Kidney tubule cell (primary cell): ENCODE data around the gene SLC25A13.
A peak's percentile ranks its signal among the peaks of the same experiment; 100 is the strongest.
"Not testable (repeated sequence)": the region's sequence is repeated elsewhere in the genome, so short reads cannot be mapped to it uniquely, and the experiment has no call there.

Source experiments
- DNase-seq: peaks from one replicate; pipeline ENCODE4 v3.0.0-alpha.2; 2018; ENCODE audit warnings: low spot score

Gene SLC25A13

DNA sequence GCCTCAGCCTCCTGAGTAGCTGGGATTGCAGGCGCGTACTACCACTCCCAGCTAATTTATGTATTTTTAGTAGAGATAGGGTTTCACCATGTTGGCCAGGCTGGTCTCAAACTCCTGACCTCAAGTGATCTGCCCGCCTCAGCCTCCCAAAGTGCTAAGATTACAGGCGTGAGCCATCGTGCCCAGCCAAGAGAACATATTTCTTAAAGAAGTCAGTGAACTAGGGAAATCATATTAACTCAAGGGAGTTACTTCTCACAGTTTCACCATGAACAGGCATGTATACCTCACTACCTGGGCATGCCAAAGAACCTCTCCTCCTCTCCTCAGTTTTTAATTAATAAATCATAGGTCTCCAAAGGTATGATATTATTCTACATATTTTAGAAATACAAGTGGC, 24.5 kb downstream of the SLC25A13 start:
- DNase-seq, result not testable (repeated sequence)

DNA sequence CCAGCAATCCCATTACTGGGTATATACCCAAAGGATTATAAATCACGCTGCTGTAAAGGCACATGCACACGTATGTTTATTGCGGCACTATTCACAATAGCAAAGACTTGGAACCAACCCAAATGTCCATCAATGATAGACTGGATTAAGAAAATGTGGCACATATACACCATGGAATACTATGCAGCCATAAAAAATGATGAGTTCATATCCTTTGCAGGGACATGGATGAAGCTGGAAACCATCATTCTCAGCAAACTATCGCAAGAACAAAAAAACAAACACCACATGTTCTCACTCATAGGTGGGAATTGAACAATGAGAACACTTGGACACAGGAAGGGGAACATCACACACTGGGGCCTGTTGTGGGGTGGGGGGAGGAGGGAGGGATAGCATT, 28.0 kb downstream of the SLC25A13 start:
- DNase-seq, result not testable (repeated sequence)

GRCh38 chr7:96287559-96287958, 34.3 kb downstream of the SLC25A13 start:
- DNase-seq, result no peak

DNA sequence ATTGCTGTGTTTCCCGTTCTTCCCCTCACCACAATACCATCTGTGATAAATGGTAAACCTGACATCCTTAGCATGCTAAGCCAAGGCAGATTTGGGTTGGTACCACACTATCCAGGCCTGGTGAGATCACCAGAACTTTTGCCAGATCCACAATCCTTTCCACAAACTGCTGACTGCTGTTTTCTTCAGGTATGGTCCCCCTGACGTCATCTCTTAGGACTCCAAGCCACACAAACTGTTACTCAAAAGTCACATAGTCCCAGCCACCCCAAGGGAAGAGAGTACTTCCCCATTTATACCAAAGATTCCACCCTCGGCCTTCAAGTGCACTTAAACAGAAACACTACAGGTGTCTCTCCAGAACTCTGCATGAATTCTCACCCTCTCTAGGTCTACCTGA, 34.8 kb downstream of the SLC25A13 start:
- DNase-seq, result no peak

DNA sequence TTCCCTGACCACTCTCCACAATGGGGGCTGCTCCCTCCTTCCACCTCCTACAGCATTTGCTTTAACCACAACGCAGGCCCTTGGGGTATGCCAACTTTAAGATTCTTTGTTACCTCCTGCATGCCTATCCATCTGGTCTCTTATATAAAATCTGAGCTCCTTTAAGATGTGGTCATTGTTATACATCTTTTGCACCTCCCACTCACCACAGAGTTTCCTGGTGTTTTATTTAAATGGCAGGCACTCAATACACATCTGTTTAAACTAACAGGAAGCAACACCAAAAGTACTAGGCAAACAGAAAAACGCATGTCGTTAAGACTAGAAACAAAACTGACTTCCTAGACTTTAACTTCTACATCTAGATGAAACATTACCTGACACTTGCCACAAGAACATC, 36.3 kb downstream of the SLC25A13 start:
- DNase-seq, result no peak

DNA sequence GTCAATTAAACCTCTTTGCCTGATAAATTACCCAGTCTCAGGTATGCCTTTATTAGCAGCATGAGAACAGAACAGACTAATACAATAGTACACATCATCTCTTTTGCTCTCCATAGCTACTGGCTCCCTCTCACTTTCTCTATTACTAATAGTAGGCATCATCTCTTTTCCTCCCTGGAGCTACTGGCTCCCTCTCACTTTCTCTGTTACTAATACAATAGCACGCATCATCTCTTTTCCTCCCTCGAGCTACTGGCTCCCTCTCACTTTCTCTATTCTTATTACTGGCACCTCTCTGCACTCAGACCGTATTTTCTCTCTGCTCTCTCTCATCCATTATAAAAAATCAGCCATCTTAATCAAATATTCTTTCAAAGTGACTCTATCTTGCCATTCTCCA, 37.1 kb downstream of the SLC25A13 start:
- DNase-seq, result peak; percentile 47

GRCh38 chr7:96284240-96284639, 37.7 kb downstream of the SLC25A13 start:
- no peak for DNase-seq

DNA sequence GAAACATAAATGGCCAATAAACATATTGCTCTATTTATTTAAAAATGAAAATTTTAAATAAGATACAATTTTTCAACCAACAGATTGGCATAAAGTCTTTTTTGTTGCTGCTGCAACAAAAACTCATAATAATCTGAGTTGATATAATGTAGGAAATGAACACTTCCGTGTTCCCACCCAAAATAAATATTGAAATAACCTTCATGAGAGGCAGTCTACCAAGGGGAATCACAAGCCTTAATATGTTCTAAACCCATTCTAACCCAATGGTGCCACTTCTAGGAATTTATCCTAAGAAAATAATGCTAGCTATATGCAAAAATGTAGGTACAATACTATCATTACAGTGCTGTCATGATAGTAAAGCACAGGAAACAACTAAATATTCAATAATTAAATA, 39.1 kb downstream of the SLC25A13 start:
- no peak for DNase-seq

GRCh38 chr7:96277921-96278320, 44.0 kb downstream of the SLC25A13 start:
- no peak for DNase-seq

GRCh38 chr7:96276019-96276418, 45.9 kb downstream of the SLC25A13 start:
- no peak for DNase-seq

GRCh38 chr7:96273716-96274115, 48.2 kb downstream of the SLC25A13 start:
- DNase-seq, result no peak

DNA sequence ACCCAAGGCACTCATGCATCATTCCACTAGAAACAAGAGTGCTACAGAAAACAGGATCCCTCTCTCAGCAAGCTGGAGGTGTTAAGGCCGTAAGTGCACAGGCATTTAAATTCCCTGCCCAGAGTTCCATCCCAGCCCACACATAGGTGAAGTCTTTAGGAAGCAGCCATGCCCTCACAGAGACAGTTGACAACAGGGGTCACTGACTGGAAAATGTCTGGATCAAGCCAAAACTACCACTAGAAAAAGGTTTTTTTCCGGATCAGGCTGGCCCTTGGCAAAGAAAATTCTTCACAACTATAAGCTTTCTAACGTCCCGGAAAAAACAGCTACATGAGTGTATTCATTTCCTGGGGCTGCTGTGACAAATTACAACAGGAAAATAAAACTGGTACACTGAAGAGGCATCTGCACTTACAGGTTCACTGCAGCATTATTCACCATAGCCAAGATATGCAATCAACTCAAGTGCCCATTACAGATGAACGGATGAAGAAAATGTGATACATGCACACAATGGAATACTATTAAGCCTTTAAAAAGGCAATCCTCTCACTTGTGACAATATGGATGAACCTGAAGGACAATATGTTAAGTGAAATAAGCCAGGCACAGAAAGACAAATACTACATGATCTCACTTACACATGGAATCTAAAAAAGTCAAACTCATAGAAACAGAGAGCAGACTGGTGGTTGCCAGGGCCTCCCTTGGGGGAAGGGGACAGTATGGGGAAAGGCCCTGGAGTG, 52.5 kb downstream of the SLC25A13 start:
- no peak for DNase-seq

GRCh38 chr7:96266580-96266979, 55.3 kb downstream of the SLC25A13 start:
- peak; percentile 35 for DNase-seq

- no peak for DNase-seq
These were observed 55.9 kb downstream of the SLC25A13 start for GRCh38 chr7:96266015-96266414.

GRCh38 chr7:96253964-96254363, 67.9 kb downstream of the SLC25A13 start:
- no peak for DNase-seq

- DNase-seq, result no peak
These were observed 68.5 kb downstream of the SLC25A13 start for GRCh38 chr7:96253441-96253840.

DNA sequence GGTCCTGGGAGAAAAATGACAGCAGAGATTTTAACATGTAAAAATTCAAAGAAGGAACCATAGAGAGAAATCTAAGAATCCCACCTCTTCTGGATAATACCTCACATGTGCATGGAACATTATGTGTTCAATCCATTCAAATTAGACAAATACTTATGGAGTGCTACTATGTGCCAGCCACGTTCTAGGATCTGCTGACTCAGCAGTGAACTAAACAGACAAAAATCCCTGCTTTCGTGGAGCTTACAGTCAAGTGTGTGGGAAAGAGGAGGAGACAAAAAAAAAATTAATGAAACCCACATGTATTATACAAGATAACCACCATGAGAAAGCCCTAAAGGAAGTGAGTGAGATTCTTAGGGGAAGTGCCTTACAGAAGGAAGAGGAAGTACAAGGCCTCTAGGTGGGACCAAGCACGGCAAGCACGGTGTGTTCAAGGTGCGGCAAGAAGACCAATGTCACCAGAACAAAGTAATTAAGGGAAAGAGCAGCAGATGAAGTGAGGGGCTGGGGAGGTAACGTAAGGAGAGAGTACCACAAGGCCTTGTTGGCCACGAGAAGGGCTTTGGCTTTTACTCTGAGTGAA, 71.0 kb downstream of the SLC25A13 start:
- DNase-seq, result no peak

- no peak for DNase-seq
These were observed 73.5 kb downstream of the SLC25A13 start for GRCh38 chr7:96248405-96248804.

- no peak for DNase-seq
These were observed 75.0 kb downstream of the SLC25A13 start for GRCh38 chr7:96246919-96247318.

GRCh38 chr7:96244992-96245292, 77.0 kb downstream of the SLC25A13 start:
- DNase-seq, result no peak

- no peak for DNase-seq
These were observed 77.5 kb downstream of the SLC25A13 start for GRCh38 chr7:96244244-96244991.

DNA sequence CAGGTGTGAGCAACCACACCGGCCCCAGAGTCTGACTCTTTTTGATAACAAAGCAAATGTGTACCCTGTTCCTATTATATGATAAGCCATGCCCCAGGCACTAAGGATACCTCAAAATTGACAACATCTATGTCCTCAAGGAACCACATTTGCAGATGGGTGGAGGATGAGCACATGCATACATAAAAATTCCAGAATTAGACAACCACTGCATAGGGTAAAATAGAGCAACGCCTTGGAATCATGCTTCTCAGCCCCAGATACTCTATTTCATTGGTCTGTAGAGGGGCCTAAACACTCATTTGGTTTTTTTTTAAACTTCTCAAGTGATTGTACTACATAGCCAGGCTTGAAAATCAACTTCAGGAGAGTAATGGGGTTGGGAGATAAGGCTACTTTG, 78.7 kb downstream of the SLC25A13 start:
- DNase-seq, result no peak

- no peak for DNase-seq
These were observed 80.0 kb downstream of the SLC25A13 start for GRCh38 chr7:96241855-96242254.
